ENCODE measurements around the gene ATP6V1C2. TPM values are rescaled to one million over a fixed set of nuclear protein-coding genes. Genes with fewer than 3 reads are reported as not detected.

Gene ATP6V1C2
- total RNA-seq, 1 donor from 2014 or later: 0.14 TPM

GRCh38 chr2:10771786-10772185 is 50.4 kb downstream of the ATP6V1C2 start:
- Mint-ChIP-seq H3K36me3 (ENCODE audit: low read depth, unreplicated experiment) (peaks cover 9% of the 10 kb centered on the region), H3K4me1 (ENCODE audit: low read depth, unreplicated experiment) (peaks cover 2% of the 10 kb centered on the region), H3K27ac (ENCODE audit: unreplicated experiment) (peak overlapping the region; percentile 47), H3K4me3 (ENCODE audit: unreplicated experiment) (no peak overlapping the region), H3K9me3 (ENCODE audit: unreplicated experiment) (no peaks in the 10 kb centered on the region), H3K27me3 (ENCODE audit: low read depth, unreplicated experiment) (peaks cover 12% of the 10 kb centered on the region)
- no peak overlapping the region for H3K27ac ChIP-seq (ENCODE audit: low read depth, low read length)
- no peaks in the 10 kb centered on the region for H3K27me3 ChIP-seq (ENCODE audit: insufficient read depth, low read length)
- H3K9ac ChIP-seq (ENCODE audit: low read length): no peak overlapping the region
- no peaks in the 10 kb centered on the region for H3K36me3 ChIP-seq (ENCODE audit: insufficient read depth, low read length)
- no peak for FAIRE-seq
- H3K79me2 ChIP-seq (ENCODE audit: insufficient read depth, low read length): no peaks in the 10 kb centered on the region
- no peak overlapping the region for H3K4me2 ChIP-seq (ENCODE audit: low read length)
- peaks cover 3% of the 10 kb centered on the region for H4K20me1 ChIP-seq (ENCODE audit: insufficient read depth, low read length)
- H2AFZ ChIP-seq (ENCODE audit: low read depth, low read length): no peak overlapping the region
- no peak overlapping the region for H3K4me3 ChIP-seq (ENCODE audit: insufficient read depth, low read depth, low read length)
- no peak for TF ChIP-seq EZH2 (IDR thresholded peaks at IDR 0.05; ENCODE audit: insufficient read depth, low read length)
- TF ChIP-seq, protein P1, sequence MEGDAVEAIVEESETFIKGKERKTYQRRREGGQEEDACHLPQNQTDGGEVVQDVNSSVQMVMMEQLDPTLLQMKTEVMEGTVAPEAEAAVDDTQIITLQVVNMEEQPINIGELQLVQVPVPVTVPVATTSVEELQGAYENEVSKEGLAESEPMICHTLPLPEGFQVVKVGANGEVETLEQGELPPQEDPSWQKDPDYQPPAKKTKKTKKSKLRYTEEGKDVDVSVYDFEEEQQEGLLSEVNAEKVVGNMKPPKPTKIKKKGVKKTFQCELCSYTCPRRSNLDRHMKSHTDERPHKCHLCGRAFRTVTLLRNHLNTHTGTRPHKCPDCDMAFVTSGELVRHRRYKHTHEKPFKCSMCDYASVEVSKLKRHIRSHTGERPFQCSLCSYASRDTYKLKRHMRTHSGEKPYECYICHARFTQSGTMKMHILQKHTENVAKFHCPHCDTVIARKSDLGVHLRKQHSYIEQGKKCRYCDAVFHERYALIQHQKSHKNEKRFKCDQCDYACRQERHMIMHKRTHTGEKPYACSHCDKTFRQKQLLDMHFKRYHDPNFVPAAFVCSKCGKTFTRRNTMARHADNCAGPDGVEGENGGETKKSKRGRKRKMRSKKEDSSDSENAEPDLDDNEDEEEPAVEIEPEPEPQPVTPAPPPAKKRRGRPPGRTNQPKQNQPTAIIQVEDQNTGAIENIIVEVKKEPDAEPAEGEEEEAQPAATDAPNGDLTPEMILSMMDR (IDR thresholded peaks at IDR 0.05; ENCODE audit: insufficient read depth, low read depth, low read length): no peak
- H3K4me1 ChIP-seq (ENCODE audit: insufficient read depth, low read length): no peaks in the 10 kb centered on the region
- no peaks in the 10 kb centered on the region for H3K9me3 ChIP-seq (ENCODE audit: insufficient read depth, low read depth, low read length)
- no peak for DNase-seq (ENCODE audit: low read depth)

DNA sequence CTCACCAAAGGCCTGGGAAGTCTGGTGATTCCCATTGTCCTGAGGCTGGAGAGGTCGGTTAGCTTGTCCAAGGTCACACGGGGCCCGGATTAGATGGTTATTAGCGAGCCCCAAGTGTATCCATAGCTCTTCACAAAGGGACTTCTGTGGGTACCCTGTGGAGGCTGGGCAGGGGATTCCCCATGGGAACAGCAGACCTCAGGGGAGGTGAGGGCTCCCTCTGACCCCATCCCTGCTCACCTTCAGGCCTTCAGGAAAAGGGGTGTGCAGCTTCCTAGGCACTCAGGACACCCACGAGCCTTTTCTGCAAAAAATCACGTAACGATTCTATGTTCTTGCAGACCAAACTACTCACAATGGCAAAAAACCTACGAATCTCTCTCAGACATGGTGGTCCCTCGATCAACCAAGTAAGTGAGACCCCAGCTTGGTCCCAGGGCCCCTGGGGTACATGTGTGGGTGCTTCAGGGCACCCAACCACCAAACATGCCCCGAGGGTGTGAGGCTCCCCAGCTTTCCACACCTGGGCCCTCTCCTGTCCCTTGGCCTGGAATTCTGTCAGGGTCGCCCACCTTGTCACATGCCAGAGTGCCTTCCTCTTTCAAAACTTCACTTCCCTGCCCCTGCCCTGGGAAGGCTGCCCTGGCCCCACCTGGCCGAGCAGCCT is 50.9 kb downstream of the ATP6V1C2 start:
- Histone ChIP-seq H3K4me1 (ENCODE audit: insufficient read depth, low read length) (no peaks in the 10 kb centered on the region), H3K4me3 (ENCODE audit: insufficient read depth, low read depth, low read length) (no peak overlapping the region), H3K27me3 (ENCODE audit: insufficient read depth, low read length) (no peaks in the 10 kb centered on the region), H3K4me2 (ENCODE audit: low read length) (no peak overlapping the region), H2AFZ (ENCODE audit: low read depth, low read length) (no peak overlapping the region), H3K79me2 (ENCODE audit: insufficient read depth, low read length) (no peaks in the 10 kb centered on the region), H4K20me1 (ENCODE audit: insufficient read depth, low read length) (peaks cover 8% of the 10 kb centered on the region), H3K27ac (ENCODE audit: low read depth, low read length) (no peak overlapping the region), H3K9me3 (ENCODE audit: insufficient read depth, low read depth, low read length) (no peaks in the 10 kb centered on the region), H3K36me3 (ENCODE audit: insufficient read depth, low read length) (no peaks in the 10 kb centered on the region), H3K9ac (ENCODE audit: low read length) (no peak overlapping the region)
- Mint-ChIP-seq H3K4me1 (ENCODE audit: low read depth, unreplicated experiment) (peaks cover 2% of the 10 kb centered on the region), H3K27me3 (ENCODE audit: low read depth, unreplicated experiment) (peaks cover 12% of the 10 kb centered on the region), H3K4me3 (ENCODE audit: unreplicated experiment) (no peak overlapping the region), H3K9me3 (ENCODE audit: unreplicated experiment) (no peaks in the 10 kb centered on the region), H3K36me3 (ENCODE audit: low read depth, unreplicated experiment) (peaks cover 11% of the 10 kb centered on the region), H3K27ac (ENCODE audit: unreplicated experiment) (no peak overlapping the region)
- no peak for TF ChIP-seq EZH2 (IDR thresholded peaks at IDR 0.05; ENCODE audit: insufficient read depth, low read length)
- TF ChIP-seq, protein P1 (IDR thresholded peaks at IDR 0.05; ENCODE audit: insufficient read depth, low read depth, low read length): no peak
- DNase-seq (ENCODE audit: low read depth): no peak
- FAIRE-seq: no peak

DNA sequence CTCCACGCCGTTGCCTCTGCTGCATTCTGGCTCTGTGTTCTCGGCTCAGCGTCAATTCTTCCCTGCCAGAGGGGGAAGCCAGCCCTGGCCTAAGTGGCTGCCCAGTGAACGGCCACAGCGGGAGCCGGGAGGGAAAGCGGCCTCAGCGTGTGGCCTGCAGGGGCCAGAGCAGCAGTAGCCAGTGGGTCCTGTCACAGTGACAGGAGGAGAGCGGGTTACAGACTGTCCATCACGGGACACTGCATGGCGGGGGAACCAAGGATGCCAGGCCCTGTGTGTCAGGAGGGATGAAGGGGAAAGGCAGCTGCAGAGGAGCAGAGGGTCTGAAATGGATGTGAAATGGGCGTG is 51.4 kb downstream of the ATP6V1C2 start:
- FAIRE-seq (no peak), DNase-seq (ENCODE audit: low read depth) (no peak)
- Histone ChIP-seq H3K79me2 (ENCODE audit: insufficient read depth, low read length) (no peaks in the 10 kb centered on the region), H2AFZ (ENCODE audit: low read depth, low read length) (no peak overlapping the region), H3K27ac (ENCODE audit: low read depth, low read length) (no peak overlapping the region), H4K20me1 (ENCODE audit: insufficient read depth, low read length) (peaks cover 8% of the 10 kb centered on the region), H3K9ac (ENCODE audit: low read length) (no peak overlapping the region), H3K4me2 (ENCODE audit: low read length) (no peak overlapping the region), H3K36me3 (ENCODE audit: insufficient read depth, low read length) (no peaks in the 10 kb centered on the region), H3K4me1 (ENCODE audit: insufficient read depth, low read length) (no peaks in the 10 kb centered on the region), H3K9me3 (ENCODE audit: insufficient read depth, low read depth, low read length) (no peaks in the 10 kb centered on the region), H3K4me3 (ENCODE audit: insufficient read depth, low read depth, low read length) (no peak overlapping the region), H3K27me3 (ENCODE audit: insufficient read depth, low read length) (no peaks in the 10 kb centered on the region)
- TF ChIP-seq, protein P1 (IDR thresholded peaks at IDR 0.05; ENCODE audit: insufficient read depth, low read depth, low read length): no peak
- TF ChIP-seq EZH2 (IDR thresholded peaks at IDR 0.05; ENCODE audit: insufficient read depth, low read length): no peak
- H3K9me3 Mint-ChIP-seq (ENCODE audit: unreplicated experiment): no peaks in the 10 kb centered on the region
- H3K27ac Mint-ChIP-seq (ENCODE audit: unreplicated experiment): no peak overlapping the region
- peaks cover 12% of the 10 kb centered on the region for H3K27me3 Mint-ChIP-seq (ENCODE audit: low read depth, unreplicated experiment)
- peaks cover 2% of the 10 kb centered on the region for H3K4me1 Mint-ChIP-seq (ENCODE audit: low read depth, unreplicated experiment)
- H3K36me3 Mint-ChIP-seq (ENCODE audit: low read depth, unreplicated experiment): peaks cover 13% of the 10 kb centered on the region
- no peak overlapping the region for H3K4me3 Mint-ChIP-seq (ENCODE audit: unreplicated experiment)
